RWPE1 (cell line): ENCODE data around the gene CCDC116.
"Not testable (repeated sequence)": the region's sequence is repeated elsewhere in the genome, so short reads cannot be mapped to it uniquely, and the experiment has no call there.

Source experiments
- CTCF ChIA-PET: fragments of 350-600 bp; sonication (Branson Sonifier 250); formaldehyde crosslinking; extraction: SDS; loops from one replicate; lab custom pipeline; 2021; lab: Yijun Ruan, JAX
- POLR2A ChIA-PET: fragments of 400-600 bp; formaldehyde crosslinking; extraction: SDS; loops from one replicate; lab custom pipeline; 2020; ENCODE audit warnings: antibody characterized with exemption; ENCODE audit not compliant: low non-redundant PET; lab: Yijun Ruan, JAX
- DNase-seq: peaks from one replicate; pipeline ENCODE4 v3.0.0; 2012; ENCODE audit warnings: low spot score
- H3K27ac ChIP-seq: fragments of 450-650 bp; 2 replicates; pipeline ENCODE4 v1.5.1; 2017
- CTCF ChIP-seq: fragments of 450-650 bp; conservative IDR thresholded peaks from 2 replicates; pipeline ENCODE4 v1.5.1; 2017; ENCODE audit warnings: low read depth, mild to moderate bottlenecking

CCDC116 gene

GRCh38 chr22:21590809-21591641 is 41.5 kb upstream of the CCDC116 start:
- POLR2A ChIA-PET, result no interaction called here
- peak overlapping the region; percentile 27 for H3K27ac ChIP-seq
- TF ChIP-seq CTCF, result no peak
- no peak for DNase-seq
- CTCF ChIA-PET, result no interaction called here

GRCh38 chr22:21591695-21592094 is 40.9 kb upstream of the CCDC116 start:
- ChIA-PET POLR2A (no interaction called here), CTCF (no interaction called here)
- H3K27ac ChIP-seq, result peak overlapping the region; percentile 27
- TF ChIP-seq CTCF, result no peak
- no peak for DNase-seq

- H3K27ac ChIP-seq, result no peak overlapping the region
- ChIA-PET POLR2A (no interaction called here), CTCF (no interaction called here)
- no peak for DNase-seq
- no peak for TF ChIP-seq CTCF
These were observed 40.1 kb upstream of the CCDC116 start for GRCh38 chr22:21592422-21592821.

- POLR2A ChIA-PET, result no interaction called here
- DNase-seq, result no peak
- TF ChIP-seq CTCF, result no peak
- CTCF ChIA-PET, result no interaction called here
- 0 out of 2 replicates have a peak overlapping the region, but pooled peaks have one; percentile 0 for H3K27ac ChIP-seq
These were observed 38.9 kb upstream of the CCDC116 start for GRCh38 chr22:21593406-21594232.

- DNase-seq, result no peak
- ChIA-PET CTCF (no interaction called here), POLR2A (no interaction called here)
- TF ChIP-seq CTCF, result no peak
- peak overlapping the region; percentile 32; the same call in 1 of the 2 replicates for H3K27ac ChIP-seq
These were observed 37.6 kb upstream of the CCDC116 start for GRCh38 chr22:21594865-21595452.

- CTCF ChIA-PET, DNase-seq, H3K27ac ChIP-seq, POLR2A ChIA-PET: not testable (repeated sequence)
These were observed 36.0 kb upstream of the CCDC116 start for GRCh38 chr22:21596356-21597135.
